GM12892 (cell line): ENCODE measurements around the gene FGF8.

Experiments
- POLR2A ChIP-seq: IDR thresholded peaks from 2 replicates; pipeline ENCODE4 v1.6.1; 2011; ENCODE audit warnings: low read depth, low read length, control low read depth
- POLR2AphosphoS5 ChIP-seq: IDR thresholded peaks from 2 replicates; pipeline ENCODE4 v1.6.1; 2011; ENCODE audit warnings: low read depth, low read length, control low read depth
- TAF1 ChIP-seq: IDR thresholded peaks from 2 replicates; pipeline ENCODE4 v1.6.1; 2011; ENCODE audit warnings: low read depth, mild to moderate bottlenecking, control low read depth, low read length, borderline replicate concordance

DNA sequence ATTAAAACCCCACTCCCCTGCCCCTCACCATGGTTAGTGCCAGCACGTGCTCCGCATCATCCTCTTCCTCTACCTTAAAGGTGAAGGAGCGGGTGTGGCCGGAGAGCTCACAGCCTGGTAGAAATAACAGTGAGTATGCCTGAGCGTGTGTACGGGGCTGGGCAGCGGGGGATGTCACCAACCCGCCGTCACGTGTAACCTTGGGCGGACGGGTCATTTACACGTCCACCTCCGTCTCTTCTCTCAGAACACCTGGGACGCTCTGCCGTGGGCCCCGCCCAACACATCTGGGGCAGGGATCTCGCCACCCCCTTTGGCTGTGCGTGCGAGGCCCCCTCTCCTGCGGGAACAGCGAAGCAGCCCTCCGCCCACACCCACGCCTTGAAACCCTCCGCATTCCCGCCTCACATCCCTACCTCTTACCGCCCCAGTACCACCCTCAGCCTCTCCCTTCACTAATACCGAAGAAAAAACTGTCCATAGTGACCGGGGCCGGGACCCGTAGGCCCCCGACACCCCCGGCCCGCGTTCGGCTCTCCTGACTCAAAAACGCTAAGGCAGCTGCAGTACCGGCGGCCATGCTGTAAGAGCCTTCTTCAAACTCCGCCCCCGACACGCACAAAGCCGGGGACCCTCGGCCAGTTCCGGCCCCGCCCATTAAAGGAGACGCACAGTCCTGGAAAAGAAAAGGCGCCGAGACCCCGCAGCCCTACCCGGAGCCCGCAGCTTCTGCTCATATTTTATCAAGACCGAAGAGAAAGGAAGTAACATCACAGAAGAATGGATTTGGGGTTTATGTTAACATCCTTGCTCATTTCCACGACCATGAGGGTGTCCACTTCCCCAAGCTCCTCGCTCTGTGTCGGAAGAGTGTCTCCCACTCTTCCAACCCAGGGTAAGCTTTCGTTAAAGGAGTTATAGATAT is 7.2 kb upstream of the FGF8 start, which contains the start of gene NPM3:
- TF ChIP-seq POLR2AphosphoS5 (no peak), TAF1 (no peak), POLR2A (no peak; the same call in none of the 2 replicates)
